H9 (cell line): ENCODE measurements around the gene NAP1L5. TPM values are rescaled to one million over a fixed set of nuclear protein-coding genes. Genes with fewer than 3 reads are reported as not detected.

Experiments
- DNase-seq: peaks from one replicate; pipeline ENCODE4 v3.0.0-alpha.2; 2017
- H2AFZ ChIP-seq: one replicate; pipeline ENCODE4 v1.6.1; 2013; ENCODE audit warnings: mild to moderate bottlenecking, low read length, control low read depth, moderate library complexity
- H2AK5ac ChIP-seq: 2 replicates; pipeline ENCODE4 v1.6.1; 2013; ENCODE audit warnings: low read length, control low read depth, mixed read lengths; ENCODE audit not compliant: insufficient read length
- H2BK120ac ChIP-seq: one replicate; pipeline ENCODE4 v1.6.1; 2013; ENCODE audit warnings: low read depth, mild to moderate bottlenecking, low read length, control low read depth, inconsistent platforms; ENCODE audit not compliant: poor library complexity, severe bottlenecking
- H2BK12ac ChIP-seq: 2 replicates; pipeline ENCODE4 v1.6.1; 2013; ENCODE audit warnings: low read length, control low read depth, mixed read lengths, low read depth; ENCODE audit not compliant: insufficient read length
- H2BK15ac ChIP-seq: 2 replicates; pipeline ENCODE4 v1.6.1; 2013; ENCODE audit warnings: low read depth, low read length, control low read depth
- H2BK20ac ChIP-seq: one replicate; pipeline ENCODE4 v1.6.1; 2013; ENCODE audit warnings: low read depth, mild to moderate bottlenecking, low read length, control low read depth, inconsistent platforms; ENCODE audit not compliant: poor library complexity, severe bottlenecking
- H2BK5ac ChIP-seq: 2 replicates; pipeline ENCODE4 v1.6.1; 2013; ENCODE audit warnings: low read length, control low read depth, mixed read lengths; ENCODE audit not compliant: insufficient read length
- H3K14ac ChIP-seq: 2 replicates; pipeline ENCODE4 v1.6.1; 2013; ENCODE audit warnings: low read length, control low read depth; ENCODE audit not compliant: insufficient read depth
- H3K18ac ChIP-seq: 2 replicates; pipeline ENCODE4 v1.6.1; 2013; ENCODE audit warnings: low read depth, mild to moderate bottlenecking, mixed read lengths, low read length, control low read depth; ENCODE audit not compliant: insufficient read length
- H3K23ac ChIP-seq: 2 replicates; pipeline ENCODE4 v1.6.1; 2013; ENCODE audit warnings: low read length, control low read depth, mixed read lengths, low read depth; ENCODE audit not compliant: insufficient read length
- H3K23me2 ChIP-seq: 2 replicates; pipeline ENCODE4 v1.6.1; 2013; ENCODE audit warnings: low read depth, mild to moderate bottlenecking, mixed read lengths, low read length, control low read depth; ENCODE audit not compliant: insufficient read length, poor library complexity, severe bottlenecking
- H3K27ac ChIP-seq: 2 replicates; pipeline ENCODE4 v1.5.1; 2013; ENCODE audit warnings: low read length, control low read depth, mixed read lengths, low read depth; ENCODE audit not compliant: insufficient read length
- H3K27me3 ChIP-seq: 2 replicates; pipeline ENCODE4 v1.6.1; 2013; ENCODE audit warnings: low read length, control low read depth, inconsistent platforms; ENCODE audit not compliant: insufficient read depth
- H3K4ac ChIP-seq: 2 replicates; pipeline ENCODE4 v1.6.1; 2013; ENCODE audit warnings: low read depth, mild to moderate bottlenecking, control low read depth, inconsistent platforms, low read length, moderate library complexity
- H3K4me1 ChIP-seq: 2 replicates; pipeline ENCODE4 v1.6.1; 2013; ENCODE audit warnings: low read length, control low read depth, inconsistent platforms; ENCODE audit not compliant: insufficient read depth
- H3K4me2 ChIP-seq: 2 replicates; pipeline ENCODE4 v1.6.1; 2013; ENCODE audit warnings: low read length, control low read depth, mixed read lengths; ENCODE audit not compliant: insufficient read length, insufficient read depth
- H3K56ac ChIP-seq: 2 replicates; pipeline ENCODE4 v1.6.1; 2013; ENCODE audit warnings: low read depth, mild to moderate bottlenecking, mixed read lengths, low read length, control low read depth; ENCODE audit not compliant: insufficient read length
- H3K79me1 ChIP-seq: 2 replicates; pipeline ENCODE4 v1.6.1; 2013; ENCODE audit warnings: low read depth, mild to moderate bottlenecking, moderate library complexity, low read length, control low read depth, inconsistent platforms; ENCODE audit not compliant: insufficient read depth, poor library complexity, severe bottlenecking
- H3K79me2 ChIP-seq: 2 replicates; pipeline ENCODE4 v1.6.1; 2013; ENCODE audit warnings: low read length, control low read depth, inconsistent platforms; ENCODE audit not compliant: insufficient read depth
- H3K9ac ChIP-seq: 2 replicates; pipeline ENCODE4 v1.6.1; 2013; ENCODE audit warnings: low read length, control low read depth, mixed read lengths; ENCODE audit not compliant: insufficient read length; ENCODE audit errors: extremely low read depth
- H3K9me3 ChIP-seq: one replicate; pipeline ENCODE4 v1.6.1; 2013; ENCODE audit warnings: low read depth, low read length, inconsistent platforms; ENCODE audit not compliant: control insufficient read depth
- H3T11ph ChIP-seq: one replicate; pipeline ENCODE4 v1.6.1; 2013; ENCODE audit warnings: mild to moderate bottlenecking, low read length, control low read depth, inconsistent platforms
- H4K20me1 ChIP-seq: one replicate; pipeline ENCODE4 v1.6.1; 2013; ENCODE audit not compliant: control insufficient read depth, insufficient read length, insufficient read depth
- H4K5ac ChIP-seq: 2 replicates; pipeline ENCODE4 v1.6.1; 2013; ENCODE audit warnings: low read depth, mild to moderate bottlenecking, mixed read lengths, low read length, control low read depth; ENCODE audit not compliant: insufficient read length
- H4K8ac ChIP-seq: replicated peaks from 2 replicates; pipeline ENCODE4 v1.6.1; 2013; ENCODE audit warnings: low read length, control low read depth, mixed read lengths, low read depth; ENCODE audit not compliant: insufficient read length
- H4K91ac ChIP-seq: 2 replicates; pipeline ENCODE4 v1.6.1; 2013; ENCODE audit warnings: low read depth, mild to moderate bottlenecking, moderate library complexity, mixed read lengths, low read length, control low read depth; ENCODE audit not compliant: insufficient read length
- H3K27ac Mint-ChIP-seq, 3 experiments: 2 replicates in 2 of 3; 3 replicates in 1 of 3; pipeline ENCODE4 v1.8.0; 2020 to 2021; ENCODE audit warnings: mixed read lengths in 3 of 3, mild to moderate bottlenecking in 1 of 3, moderate library complexity in 1 of 3
- H3K27me3 Mint-ChIP-seq: 2 replicates; pipeline ENCODE4 v1.8.0; 2021; ENCODE audit warnings: low read depth, mild to moderate bottlenecking, moderate library complexity, mixed read lengths
- H3K36me3 Mint-ChIP-seq, 3 experiments: 2 replicates in 2 of 3; 3 replicates in 1 of 3; pipeline ENCODE4 v1.8.0; 2020 to 2021; ENCODE audit warnings: low read depth in 3 of 3, mixed read lengths in 3 of 3; ENCODE audit not compliant: insufficient read depth in 1 of 3
- H3K4me1 Mint-ChIP-seq, 2 experiments: 2 replicates each; pipeline ENCODE4 v1.8.0; 2020; ENCODE audit warnings: mixed read lengths in 2 of 2
- H3K4me3 Mint-ChIP-seq, 2 experiments: 2 replicates in 1 of 2; 3 replicates in 1 of 2; pipeline ENCODE4 v1.8.0; 2020 to 2021; ENCODE audit warnings: mild to moderate bottlenecking in 2 of 2, mixed read lengths in 2 of 2, moderate library complexity in 1 of 2
- H3K9me3 Mint-ChIP-seq, 2 experiments: 2 replicates in 1 of 2; 3 replicates in 1 of 2; pipeline ENCODE4 v1.8.0; 2020; ENCODE audit warnings: mild to moderate bottlenecking in 2 of 2, mixed read lengths in 2 of 2, moderate library complexity in 1 of 2
- WGBS: extraction: QIAGEN DNeasy Blood & Tissue Kit; methylation state at CpG from one replicate; pipeline ENCODE4 v1.1.7; 2013; ENCODE audit warnings: missing lambda C conversion rate, low lambda C conversion rate, mixed read lengths; ENCODE audit not compliant: insufficient read length; ENCODE audit errors: extremely low coverage; 5-methylcytosine and 5-hydroxymethylcytosine counted together
- total RNA-seq: library from RNA; stranded (reverse); gene quantifications from 2 replicates; pipeline ENCODE4 v1.2.1, GENCODE V29; 2021
- TF ChIP-seq, protein P1 (sequence below): fragments of 200-600 bp; sonication (generic); conservative IDR thresholded peaks from 3 replicates; pipeline ENCODE4 v1.8.0; 2021; ENCODE audit warnings: antibody characterized with exemption, mild to moderate bottlenecking

Gene NAP1L5
- total RNA-seq, 1 experiment from 2014 or later = 2.2 TPM

DNA sequence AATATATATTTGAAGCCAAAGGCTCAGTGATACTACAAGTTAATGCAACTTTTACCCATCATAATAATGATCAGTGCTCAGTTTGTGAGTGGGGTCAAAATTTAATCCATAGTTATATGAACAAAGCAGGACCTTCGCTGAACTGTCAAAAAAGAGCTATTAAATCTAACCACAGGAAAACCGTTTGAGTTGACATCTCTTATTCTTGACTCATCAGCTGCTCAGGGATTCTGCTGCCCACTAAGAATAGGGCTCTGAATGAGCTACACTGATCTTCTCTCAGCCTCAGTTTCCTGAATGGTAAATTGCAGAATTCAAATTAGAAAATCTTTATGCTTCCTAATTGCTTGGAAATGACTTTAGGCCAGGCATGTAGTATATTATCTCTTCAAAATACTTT lies 44.9 kb upstream of the NAP1L5 start:
- H3K4ac ChIP-seq = no peak overlapping the region
- H2BK12ac ChIP-seq = no peak overlapping the region
- no peak overlapping the region for H4K5ac ChIP-seq
- H2AK5ac ChIP-seq = no peak overlapping the region
- H4K8ac ChIP-seq = no peak overlapping the region
- no peaks in the 10 kb centered on the region for H3K27me3 Mint-ChIP-seq
- no peak overlapping the region for H3T11ph ChIP-seq
- H3K4me1 Mint-ChIP-seq = peaks cover 28 to 38% of the 10 kb centered on the region in 2 experiments
- no peak overlapping the region for H3K27ac ChIP-seq
- H2AFZ ChIP-seq = no peak overlapping the region
- H3K9me3 Mint-ChIP-seq = no peaks in the 10 kb centered on the region
- no peak overlapping the region for H3K4me3 Mint-ChIP-seq
- no peak for DNase-seq
- TF ChIP-seq, protein P1, sequence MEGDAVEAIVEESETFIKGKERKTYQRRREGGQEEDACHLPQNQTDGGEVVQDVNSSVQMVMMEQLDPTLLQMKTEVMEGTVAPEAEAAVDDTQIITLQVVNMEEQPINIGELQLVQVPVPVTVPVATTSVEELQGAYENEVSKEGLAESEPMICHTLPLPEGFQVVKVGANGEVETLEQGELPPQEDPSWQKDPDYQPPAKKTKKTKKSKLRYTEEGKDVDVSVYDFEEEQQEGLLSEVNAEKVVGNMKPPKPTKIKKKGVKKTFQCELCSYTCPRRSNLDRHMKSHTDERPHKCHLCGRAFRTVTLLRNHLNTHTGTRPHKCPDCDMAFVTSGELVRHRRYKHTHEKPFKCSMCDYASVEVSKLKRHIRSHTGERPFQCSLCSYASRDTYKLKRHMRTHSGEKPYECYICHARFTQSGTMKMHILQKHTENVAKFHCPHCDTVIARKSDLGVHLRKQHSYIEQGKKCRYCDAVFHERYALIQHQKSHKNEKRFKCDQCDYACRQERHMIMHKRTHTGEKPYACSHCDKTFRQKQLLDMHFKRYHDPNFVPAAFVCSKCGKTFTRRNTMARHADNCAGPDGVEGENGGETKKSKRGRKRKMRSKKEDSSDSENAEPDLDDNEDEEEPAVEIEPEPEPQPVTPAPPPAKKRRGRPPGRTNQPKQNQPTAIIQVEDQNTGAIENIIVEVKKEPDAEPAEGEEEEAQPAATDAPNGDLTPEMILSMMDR = no peak
- no peak overlapping the region for H3K27ac Mint-ChIP-seq
- H3K79me1 ChIP-seq = no peaks in the 10 kb centered on the region
- H3K23ac ChIP-seq = no peak overlapping the region
- no peaks in the 10 kb centered on the region for H3K79me2 ChIP-seq
- H3K27me3 ChIP-seq = no peaks in the 10 kb centered on the region
- no peaks in the 10 kb centered on the region for H3K23me2 ChIP-seq
- no CpG with 5 or more reads among the region's 2 CpGs for WGBS
- peaks cover 4 to 17% (median 10%) of the 10 kb centered on the region in 3 experiments; a peak in 6 of 7 replicates for H3K36me3 Mint-ChIP-seq
- no peak overlapping the region for H3K56ac ChIP-seq
- no peak overlapping the region for H2BK120ac ChIP-seq
- no peaks in the 10 kb centered on the region for H3K9me3 ChIP-seq
- H3K14ac ChIP-seq = no peak overlapping the region
- H3K9ac ChIP-seq = no peak overlapping the region
- peaks cover 12% of the 10 kb centered on the region for H3K4me1 ChIP-seq
- no peaks in the 10 kb centered on the region for H4K20me1 ChIP-seq
- H2BK5ac ChIP-seq = no peak overlapping the region
- no peak overlapping the region for H3K18ac ChIP-seq
- H2BK20ac ChIP-seq = no peak overlapping the region
- no peak overlapping the region for H3K4me2 ChIP-seq
- no peak overlapping the region for H4K91ac ChIP-seq
- H2BK15ac ChIP-seq = no peak overlapping the region
